ENCODE data around the gene TRAF3IP1.

- no peak for TF ChIP-seq POLR2AphosphoS5 (IDR thresholded peaks at IDR 0.05)
- TF ChIP-seq POLR2A (IDR thresholded peaks at IDR 0.05), result no peak
- TF ChIP-seq CTCF (IDR thresholded peaks at IDR 0.05), result no peak
These were observed 6.3 kb upstream of the TRAF3IP1 start for GRCh38 chr2:238313991-238314350.
